CD8-positive, alpha-beta memory T cell (primary cell): ENCODE measurements around the gene ASTL. TPM values are rescaled to one million over a fixed set of nuclear protein-coding genes. Genes with fewer than 3 reads are reported as not detected.

Experiments
- CTCF ChIA-PET: fragments of 350-600 bp; sonication (Branson Sonifier 250); formaldehyde crosslinking; loops from one replicate; lab custom pipeline; 2021; ENCODE audit warnings: antibody characterized with exemption; lab: Charles Lee
- POLR2A ChIA-PET: fragments of 350-600 bp; sonication (Branson Sonifier 250); formaldehyde crosslinking; loops from one replicate; lab custom pipeline; 2021; ENCODE audit warnings: antibody characterized with exemption; lab: Charles Lee
- DNase-seq, 5 donors: peaks; one replicate each; pipeline versions ENCODE4 v3.0.0 to v3.0.0-alpha.2; 2020 to 2022; ENCODE audit warnings: mixed read lengths in 1 of 5
- H3K27ac ChIP-seq: one replicate; pipeline ENCODE4 v1.7.0; 2013; ENCODE audit warnings: low read depth, mild to moderate bottlenecking, low read length, moderate library complexity
- H3K27me3 ChIP-seq: 2 replicates; pipeline ENCODE4 v1.7.0; 2013; ENCODE audit warnings: low read length, mild to moderate bottlenecking; ENCODE audit not compliant: insufficient read depth, poor library complexity, severe bottlenecking
- H3K36me3 ChIP-seq: 2 replicates; pipeline ENCODE4 v1.7.0; 2013; ENCODE audit warnings: mild to moderate bottlenecking, low read length, moderate library complexity; ENCODE audit not compliant: insufficient read depth
- H3K4me1 ChIP-seq: 2 replicates; pipeline ENCODE4 v1.7.0; 2013; ENCODE audit warnings: mild to moderate bottlenecking, low read length, moderate library complexity; ENCODE audit not compliant: insufficient read depth
- H3K4me3 ChIP-seq: 2 replicates; pipeline ENCODE4 v1.7.0; 2013; ENCODE audit warnings: mild to moderate bottlenecking, low read length
- H3K9me3 ChIP-seq: 2 replicates; pipeline ENCODE4 v1.7.0; 2013; ENCODE audit warnings: mild to moderate bottlenecking, low read length
- H3K27ac Mint-ChIP-seq, 8 donors: one replicate each; pipeline ENCODE4 v1.8.0; 2020 to 2021; ENCODE audit warnings: mixed read lengths in 8 of 8, mild to moderate bottlenecking in 6 of 8, inconsistent platforms in 3 of 8, moderate library complexity in 3 of 8
- H3K27me3 Mint-ChIP-seq, 2 donors: one replicate each; pipeline ENCODE4 v1.8.0; 2020 to 2021; ENCODE audit warnings: mixed read lengths in 2 of 2, mild to moderate bottlenecking in 1 of 2, moderate library complexity in 1 of 2
- H3K36me3 Mint-ChIP-seq, 3 donors: one replicate each; pipeline ENCODE4 v1.8.0; 2020 to 2021; ENCODE audit warnings: mixed read lengths in 3 of 3, inconsistent platforms in 1 of 3, mild to moderate bottlenecking in 1 of 3
- H3K4me1 Mint-ChIP-seq, 3 donors: one replicate each; pipeline ENCODE4 v1.8.0; 2020 to 2021; ENCODE audit warnings: mixed read lengths in 3 of 3, inconsistent platforms in 1 of 3, mild to moderate bottlenecking in 1 of 3
- H3K4me3 Mint-ChIP-seq, 7 donors: one replicate each; pipeline ENCODE4 v1.8.0; 2020 to 2021; ENCODE audit warnings: mixed read lengths in 7 of 7, mild to moderate bottlenecking in 6 of 7, moderate library complexity in 4 of 7, inconsistent platforms in 2 of 7
- H3K9me3 Mint-ChIP-seq, 5 donors: one replicate each; pipeline ENCODE4 v1.8.0; 2020 to 2022; ENCODE audit warnings: mixed read lengths in 5 of 5, mild to moderate bottlenecking in 3 of 5, moderate library complexity in 2 of 5, inconsistent platforms in 1 of 5
- polyA plus RNA-seq: library from polyadenylated mRNA; unstranded; fragments of 300-500 nt; fragmentation: Illumina TruSeq; gene quantifications from one replicate; pipeline ENCODE4 v1.2.3, GENCODE V29; 2021
- total RNA-seq, 2 experiments: library from RNA; stranded (reverse); gene quantifications; one replicate each; pipeline ENCODE4 v1.2.3, GENCODE V29; 2021

The ASTL gene
- total and polyA plus RNA-seq, 3 experiments from 2014 or later, result 0.49 to 18.0 (median 16.2) TPM

DNA sequence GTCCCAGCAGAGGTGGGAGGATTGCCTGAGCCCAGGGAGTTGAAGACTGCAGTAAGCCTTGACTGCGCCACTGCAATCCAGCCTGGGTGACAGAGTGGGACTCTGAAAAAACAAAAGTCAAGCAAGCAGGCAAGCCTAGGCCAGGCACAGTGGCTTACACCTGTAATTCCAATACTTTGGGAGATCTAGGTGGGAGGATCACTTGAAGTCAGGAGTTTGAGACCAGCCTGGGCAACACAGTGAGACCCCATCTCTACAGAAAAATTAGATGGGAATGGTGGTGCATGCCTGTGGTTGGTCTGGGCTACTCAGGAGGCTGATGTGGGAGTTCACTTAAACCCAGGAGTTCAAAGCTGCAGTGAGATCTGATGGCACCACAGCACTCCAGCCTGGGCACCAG, 41.7 kb upstream of the ASTL start:
- H3K4me1 Mint-ChIP-seq, result peaks cover 13 to 16% (median 14%) of the 10 kb centered on the region in 3 donors
- Histone ChIP-seq H3K9me3 (no peaks in the 10 kb centered on the region), H3K27ac (no peak overlapping the region), H3K27me3 (no peaks in the 10 kb centered on the region), H3K36me3 (peaks cover 2% of the 10 kb centered on the region), H3K4me3 (no peak overlapping the region), H3K4me1 (peaks cover 9% of the 10 kb centered on the region)
- ChIA-PET CTCF (interaction anchor here (0.6 to 1.5 kb wide), 3 partner anchors 41 to 678 kb away, joined by 3 to 5 read pairs (median 3); partner anchors contain the start of genes ANKRD39 and ASTL), POLR2A (no interaction called here)
- H3K4me3 Mint-ChIP-seq, result no peak overlapping the region
- H3K27ac Mint-ChIP-seq, result no peak overlapping the region
- H3K9me3 Mint-ChIP-seq, result no peaks in the 10 kb centered on the region
- H3K36me3 Mint-ChIP-seq, result peaks cover 0 to 14% (median 6%) of the 10 kb centered on the region in 3 donors
- no peaks in the 10 kb centered on the region for H3K27me3 Mint-ChIP-seq
- DNase-seq, result no peak

DNA sequence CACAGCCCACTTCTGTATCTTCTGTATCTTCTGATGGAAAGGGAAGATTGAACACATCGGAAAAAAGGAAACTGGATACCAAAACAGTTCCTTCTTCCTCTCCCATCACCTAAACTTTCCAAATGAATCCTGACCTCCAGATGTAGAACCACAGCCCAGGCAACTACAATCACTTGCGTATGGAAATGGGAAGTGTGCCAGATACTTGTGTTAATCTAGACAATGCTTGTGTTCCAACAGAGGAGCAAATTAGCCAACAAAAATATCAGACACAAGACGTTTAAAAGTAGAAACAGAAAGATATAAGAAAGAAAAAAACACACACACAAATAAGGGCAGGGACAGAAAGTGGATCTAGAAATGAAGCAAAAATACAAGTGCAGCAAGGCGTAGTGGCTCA, 38.4 kb upstream of the ASTL start:
- CTCF ChIA-PET, result interaction anchor here (2.9 to 8.4 kb wide), 2 partner anchors 13 to 35 kb away, joined by 33 to 385 read pairs; partner anchors contain the start of genes ASTL and DUSP2
- H3K4me3 ChIP-seq, result no peak overlapping the region
- H3K9me3 ChIP-seq, result no peaks in the 10 kb centered on the region
- H3K9me3 Mint-ChIP-seq, result no peaks in the 10 kb centered on the region
- DNase-seq, result no peak
- H3K4me1 ChIP-seq, result peaks cover 16% of the 10 kb centered on the region
- POLR2A ChIA-PET, result no interaction called here
- no peak overlapping the region for H3K27ac Mint-ChIP-seq
- H3K4me3 Mint-ChIP-seq, result no peak overlapping the region
- H3K27me3 Mint-ChIP-seq, result peaks cover 0 to 1% of the 10 kb centered on the region in 2 donors
- peaks cover 15 to 26% (median 18%) of the 10 kb centered on the region in 3 donors for H3K4me1 Mint-ChIP-seq
- H3K36me3 ChIP-seq, result no peaks in the 10 kb centered on the region
- no peaks in the 10 kb centered on the region for H3K27me3 ChIP-seq
- H3K36me3 Mint-ChIP-seq, result no peaks in the 10 kb centered on the region
- no peak overlapping the region for H3K27ac ChIP-seq

DNA sequence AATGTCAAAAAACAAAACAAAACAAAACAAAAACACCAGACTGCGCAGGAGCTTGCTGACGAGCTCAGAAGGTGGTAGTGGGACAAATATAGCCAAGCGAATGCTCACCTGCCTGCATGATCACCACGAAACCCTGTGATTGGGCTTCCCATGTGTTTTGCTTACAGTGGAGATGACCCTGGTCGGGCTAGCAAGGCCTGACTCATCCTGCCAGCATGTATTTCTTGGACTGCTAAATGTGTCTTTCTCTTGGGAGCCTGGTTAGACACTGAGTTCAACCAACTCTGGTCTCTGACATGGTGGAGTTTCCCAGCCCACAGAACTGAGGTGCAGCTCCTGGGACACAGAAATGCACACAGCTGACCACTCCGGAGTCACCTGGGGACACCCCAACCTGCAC, 37.6 kb upstream of the ASTL start:
- POLR2A ChIA-PET, result interaction anchor here (0.9 to 2.4 kb wide), 3 partner anchors 31 to 53 kb away, joined by 3 to 37 read pairs (median 7); partner anchors contain the start of gene ASTL
- Mint-ChIP-seq H3K27me3 (peaks cover 0 to 1% of the 10 kb centered on the region in 2 donors), H3K9me3 (no peaks in the 10 kb centered on the region)

GRCh38 chr2:96174251-96175144, 36.2 kb upstream of the ASTL start:
- peaks cover 0 to 1% of the 10 kb centered on the region in 2 donors for H3K27me3 Mint-ChIP-seq

More for the DNA sequence above, 37.6 kb upstream of the ASTL start:
- Histone ChIP-seq H3K27ac (no peak overlapping the region), H3K36me3 (no peaks in the 10 kb centered on the region), H3K4me1 (peaks cover 15% of the 10 kb centered on the region), H3K27me3 (no peaks in the 10 kb centered on the region), H3K9me3 (no peaks in the 10 kb centered on the region), H3K4me3 (no peak overlapping the region)
- no peak for DNase-seq
- CTCF ChIA-PET, result interaction anchor here (1.9 to 8.4 kb wide), 5 partner anchors 9 to 66 kb away, joined by 5 to 385 read pairs (median 29); partner anchors contain the start of genes ASTL and DUSP2
- H3K27ac Mint-ChIP-seq, result no peak overlapping the region
- no peaks in the 10 kb centered on the region for H3K36me3 Mint-ChIP-seq
- H3K4me1 Mint-ChIP-seq, result peaks cover 14 to 22% (median 15%) of the 10 kb centered on the region in 3 donors
- H3K4me3 Mint-ChIP-seq, result no peak overlapping the region

GRCh38 chr2:96171831-96172230, 33.5 kb upstream of the ASTL start:
- POLR2A ChIA-PET, result no interaction called here

More at GRCh38 chr2:96174251-96175144, 36.2 kb upstream of the ASTL start:
- Mint-ChIP-seq H3K4me1 (peaks cover 6 to 14% (median 7%) of the 10 kb centered on the region in 3 donors), H3K36me3 (no peaks in the 10 kb centered on the region), H3K4me3 (peak overlapping the region in 1 of 7 donors; percentile 22), H3K27ac (peak overlapping the region in 7 of 8 donors; percentile 0 to 96 (median 83)), H3K9me3 (no peaks in the 10 kb centered on the region)
- ChIA-PET POLR2A (interaction anchor here (0.6 to 2.4 kb wide), 8 partner anchors 21 to 182 kb away, joined by 3 to 37 read pairs (median 5); partner anchors contain the start of genes ADRA2B and ASTL), CTCF (interaction anchor here (0.6 to 8.4 kb wide), 33 partner anchors 8 to 185 kb away, joined by 3 to 385 read pairs (median 5); partner anchors contain the start of genes ADRA2B, ASTL, DUSP2 and STARD7)
- no peaks in the 10 kb centered on the region for H3K36me3 ChIP-seq
- no peaks in the 10 kb centered on the region for H3K27me3 ChIP-seq
- H3K4me3 ChIP-seq, result no peak overlapping the region
- peaks cover 7% of the 10 kb centered on the region for H3K4me1 ChIP-seq
- peak; percentile 73 to 88 (median 75) for DNase-seq
- no peak overlapping the region for H3K27ac ChIP-seq
- no peaks in the 10 kb centered on the region for H3K9me3 ChIP-seq

GRCh38 chr2:96170626-96171025, 32.3 kb upstream of the ASTL start:
- no peak overlapping the region for H3K27ac ChIP-seq
- no peak overlapping the region for H3K4me3 ChIP-seq
- H3K4me1 ChIP-seq, result peaks cover 7% of the 10 kb centered on the region
- no peaks in the 10 kb centered on the region for H3K9me3 ChIP-seq
- Mint-ChIP-seq H3K27me3 (peaks cover 0 to 1% of the 10 kb centered on the region in 2 donors), H3K4me3 (no peak overlapping the region), H3K9me3 (no peaks in the 10 kb centered on the region), H3K36me3 (no peaks in the 10 kb centered on the region), H3K27ac (peak overlapping the region in 1 of 8 donors; percentile 17), H3K4me1 (peaks cover 17 to 40% (median 18%) of the 10 kb centered on the region in 3 donors)
- ChIA-PET CTCF (interaction anchor here (8.4 kb wide), 1 partner anchor 29 kb away, joined by 385 read pairs; the partner anchor contains the start of genes ASTL and DUSP2), POLR2A (interaction anchor here (0.7 to 1.2 kb wide), 2 partner anchors 30 to 39 kb away, joined by 3 to 8 read pairs; no protein-coding TSS in a partner anchor)
- DNase-seq, result no peak
- no peaks in the 10 kb centered on the region for H3K27me3 ChIP-seq
- no peaks in the 10 kb centered on the region for H3K36me3 ChIP-seq

More at GRCh38 chr2:96171831-96172230, 33.5 kb upstream of the ASTL start:
- H3K27me3 Mint-ChIP-seq, result peaks cover 0 to 1% of the 10 kb centered on the region in 2 donors
- DNase-seq, result no peak
- no peak overlapping the region for H3K27ac ChIP-seq
- H3K9me3 Mint-ChIP-seq, result no peaks in the 10 kb centered on the region
- no peaks in the 10 kb centered on the region for H3K27me3 ChIP-seq
- no peaks in the 10 kb centered on the region for H3K9me3 ChIP-seq
- no peaks in the 10 kb centered on the region for H3K36me3 Mint-ChIP-seq
- no peak overlapping the region for H3K4me3 ChIP-seq
- peak overlapping the region in 1 of 8 donors; percentile 61 for H3K27ac Mint-ChIP-seq
- no peak overlapping the region for H3K4me3 Mint-ChIP-seq
- no peaks in the 10 kb centered on the region for H3K36me3 ChIP-seq
- CTCF ChIA-PET, result interaction anchor here (1.8 to 8.4 kb wide), 2 partner anchors 9 to 30 kb away, joined by 6 to 385 read pairs; partner anchors contain the start of genes ASTL and DUSP2
- peaks cover 15 to 37% (median 18%) of the 10 kb centered on the region in 3 donors for H3K4me1 Mint-ChIP-seq
- H3K4me1 ChIP-seq, result peaks cover 7% of the 10 kb centered on the region

- Histone ChIP-seq H3K9me3 (no peaks in the 10 kb centered on the region), H3K4me3 (no peak overlapping the region), H3K36me3 (no peaks in the 10 kb centered on the region), H3K4me1 (peaks cover 12% of the 10 kb centered on the region), H3K27ac (no peak overlapping the region), H3K27me3 (no peaks in the 10 kb centered on the region)
- H3K27me3 Mint-ChIP-seq, result peaks cover 0 to 1% of the 10 kb centered on the region in 2 donors
- ChIA-PET POLR2A (interaction anchor here (0.6 to 1.2 kb wide), 3 partner anchors 21 to 791 kb away, joined by 3 read pairs; no protein-coding TSS in a partner anchor), CTCF (interaction anchor here (8.4 kb wide), 1 partner anchor 28 kb away, joined by 385 read pairs; the partner anchor contains the start of genes ASTL and DUSP2)
- H3K4me3 Mint-ChIP-seq, result no peak overlapping the region
- DNase-seq, result no peak
- H3K27ac Mint-ChIP-seq, result no peak overlapping the region
- peaks cover 19 to 43% (median 20%) of the 10 kb centered on the region in 3 donors for H3K4me1 Mint-ChIP-seq
- H3K9me3 Mint-ChIP-seq, result no peaks in the 10 kb centered on the region
- no peaks in the 10 kb centered on the region for H3K36me3 Mint-ChIP-seq
These were observed 31.7 kb upstream of the ASTL start for GRCh38 chr2:96169868-96170507.
